ENCODE measurements around the gene PTPN11.

The PTPN11 gene

DNA sequence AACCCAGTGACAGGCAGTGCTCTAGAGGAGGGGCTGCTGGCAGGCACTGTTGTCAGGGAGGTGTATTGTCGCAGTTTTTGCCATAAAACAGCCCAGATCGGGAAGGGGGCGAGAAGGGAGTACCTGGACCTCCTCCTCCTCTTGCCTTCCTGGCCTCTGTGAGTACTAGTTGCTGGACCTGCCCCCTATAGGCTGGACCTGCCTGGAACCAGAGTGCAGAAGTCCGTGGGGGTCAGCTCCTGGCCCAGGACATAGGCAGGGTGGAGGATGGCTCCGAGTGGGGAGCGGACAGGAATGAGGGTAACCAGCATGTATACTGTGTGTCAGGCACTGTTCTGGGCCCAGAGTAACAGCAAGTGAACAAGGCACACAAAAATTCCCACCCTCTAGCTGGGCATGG lies 116.3 kb downstream of the PTPN11 start:
- H3K4me3 ChIP-seq (ENCODE audit: low read length), result no peak overlapping the region
- no peak for DNase-seq (ENCODE audit: low read depth)
- TF ChIP-seq, protein P1, sequence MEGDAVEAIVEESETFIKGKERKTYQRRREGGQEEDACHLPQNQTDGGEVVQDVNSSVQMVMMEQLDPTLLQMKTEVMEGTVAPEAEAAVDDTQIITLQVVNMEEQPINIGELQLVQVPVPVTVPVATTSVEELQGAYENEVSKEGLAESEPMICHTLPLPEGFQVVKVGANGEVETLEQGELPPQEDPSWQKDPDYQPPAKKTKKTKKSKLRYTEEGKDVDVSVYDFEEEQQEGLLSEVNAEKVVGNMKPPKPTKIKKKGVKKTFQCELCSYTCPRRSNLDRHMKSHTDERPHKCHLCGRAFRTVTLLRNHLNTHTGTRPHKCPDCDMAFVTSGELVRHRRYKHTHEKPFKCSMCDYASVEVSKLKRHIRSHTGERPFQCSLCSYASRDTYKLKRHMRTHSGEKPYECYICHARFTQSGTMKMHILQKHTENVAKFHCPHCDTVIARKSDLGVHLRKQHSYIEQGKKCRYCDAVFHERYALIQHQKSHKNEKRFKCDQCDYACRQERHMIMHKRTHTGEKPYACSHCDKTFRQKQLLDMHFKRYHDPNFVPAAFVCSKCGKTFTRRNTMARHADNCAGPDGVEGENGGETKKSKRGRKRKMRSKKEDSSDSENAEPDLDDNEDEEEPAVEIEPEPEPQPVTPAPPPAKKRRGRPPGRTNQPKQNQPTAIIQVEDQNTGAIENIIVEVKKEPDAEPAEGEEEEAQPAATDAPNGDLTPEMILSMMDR (conservative IDR thresholded peaks at IDR 0.05; ENCODE audit: low read length), result no peak

DNA sequence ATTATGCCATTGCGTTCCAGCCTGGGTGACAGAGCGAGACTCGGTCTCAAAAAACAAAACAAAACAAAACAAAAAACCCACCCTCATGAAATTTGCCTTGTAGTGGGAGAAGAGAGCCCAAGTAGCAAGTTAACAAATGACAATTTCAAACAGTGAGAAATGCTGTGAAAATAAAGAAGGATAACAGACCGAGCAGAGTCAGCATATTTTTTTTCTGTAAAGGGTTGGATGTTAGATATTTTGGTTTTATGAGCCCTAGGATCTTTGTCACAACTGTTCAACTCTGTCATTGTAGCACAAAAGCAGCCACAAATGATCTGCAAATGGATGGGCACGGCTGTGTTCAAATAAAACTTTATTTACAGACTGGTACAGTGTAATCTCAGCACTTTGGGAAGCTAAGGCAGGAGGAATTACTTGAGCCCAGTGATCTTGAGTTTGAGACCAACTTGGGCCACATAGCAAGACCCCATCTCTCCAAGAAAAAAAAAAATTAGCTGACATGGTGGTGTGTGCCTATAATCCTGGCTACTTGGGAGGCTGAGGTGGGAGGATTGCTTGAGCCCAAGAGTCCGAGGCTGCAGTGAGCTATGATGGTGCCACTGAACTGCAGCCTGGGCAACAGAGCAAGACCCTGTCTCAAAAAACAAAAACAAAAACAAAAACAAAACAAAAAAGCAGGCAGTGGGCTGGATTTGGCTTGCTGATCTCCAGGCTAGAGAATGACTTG lies 117.1 kb downstream of the PTPN11 start:
- no peak for DNase-seq (ENCODE audit: low read depth)
- H3K4me3 ChIP-seq (ENCODE audit: low read length), result no peak overlapping the region
- TF ChIP-seq, protein P1 (conservative IDR thresholded peaks at IDR 0.05; ENCODE audit: low read length), result no peak

DNA sequence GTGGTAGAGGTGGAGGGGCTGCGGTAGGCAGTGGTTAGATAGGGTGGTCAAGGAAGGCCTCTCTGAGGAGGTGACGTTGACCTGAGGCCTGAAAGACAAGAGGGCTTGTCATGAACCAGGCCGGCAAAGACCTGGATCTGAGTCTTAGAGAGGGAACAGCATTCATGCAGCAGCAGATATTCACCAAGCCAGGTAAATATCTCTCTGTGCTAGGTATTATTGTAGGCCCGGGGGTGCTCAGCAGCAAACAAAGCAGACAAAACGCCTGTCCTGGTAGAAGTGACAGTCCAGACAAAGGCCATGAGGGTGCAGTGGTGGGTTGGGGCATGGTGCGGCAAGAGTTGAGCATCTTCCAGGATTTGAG lies 117.6 kb downstream of the PTPN11 start:
- no peak overlapping the region for H3K4me3 ChIP-seq (ENCODE audit: low read length)
- DNase-seq (ENCODE audit: low read depth), result no peak
- TF ChIP-seq, protein P1 (conservative IDR thresholded peaks at IDR 0.05; ENCODE audit: low read length), result no peak

DNA sequence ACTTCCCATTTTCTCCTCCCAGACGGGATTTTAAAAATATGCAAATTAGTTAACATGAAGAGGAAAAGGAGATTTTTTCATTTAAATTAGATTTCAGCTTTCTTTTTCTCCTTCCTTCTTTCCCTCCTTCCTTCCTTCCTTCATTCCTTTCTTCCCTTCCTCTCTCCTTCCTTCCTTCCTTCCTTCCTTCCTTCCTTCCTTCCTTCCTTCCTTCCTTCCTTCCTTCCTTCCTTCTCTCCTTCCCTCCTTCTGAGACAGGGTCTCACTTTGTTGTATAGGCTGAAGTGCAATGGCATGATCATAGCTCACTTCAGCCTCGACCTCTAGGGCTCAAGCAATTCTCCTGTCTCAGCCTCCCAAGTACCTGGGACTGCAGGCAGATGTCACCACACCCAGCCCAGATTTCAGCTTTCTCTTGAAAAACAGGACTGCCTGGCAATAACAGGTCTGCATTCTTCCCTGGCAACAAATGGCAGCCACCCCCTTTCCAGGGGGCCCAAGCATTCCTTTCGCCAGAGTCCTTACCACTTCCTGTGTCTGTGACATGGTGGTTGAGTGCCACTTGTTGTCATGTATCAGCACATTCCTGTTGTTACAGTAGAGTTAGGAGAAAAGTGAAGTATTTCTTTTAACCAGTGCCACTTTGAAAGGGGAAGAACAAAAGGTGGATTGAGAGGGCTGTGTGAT lies 119.1 kb downstream of the PTPN11 start:
- peak; percentile 51 for DNase-seq (ENCODE audit: low read depth)
- TF ChIP-seq, protein P1 (conservative IDR thresholded peaks at IDR 0.05; ENCODE audit: low read length), result no peak
- no peak overlapping the region for H3K4me3 ChIP-seq (ENCODE audit: low read length)

DNA sequence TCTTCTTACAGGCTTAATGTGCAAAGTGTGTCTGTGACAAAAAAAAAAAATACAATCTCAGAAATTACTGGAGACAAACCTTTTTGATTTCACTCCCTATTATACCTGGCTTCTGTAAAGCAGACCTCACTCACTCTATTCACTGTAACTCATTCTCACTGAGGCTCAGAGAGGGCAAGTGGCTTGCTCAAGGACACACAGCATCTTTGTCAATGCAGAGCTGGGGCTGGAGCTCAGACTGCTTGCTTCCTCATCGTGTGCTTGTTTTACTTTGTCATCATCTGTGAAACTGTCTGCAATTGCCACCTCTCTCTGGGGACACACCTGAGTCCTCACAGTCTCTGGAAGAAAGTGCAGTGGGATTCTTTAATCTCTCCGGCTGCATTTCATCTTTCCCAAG lies 120.0 kb downstream of the PTPN11 start:
- TF ChIP-seq, protein P1 (conservative IDR thresholded peaks at IDR 0.05; ENCODE audit: low read length), result no peak
- DNase-seq (ENCODE audit: low read depth), result no peak

DNA sequence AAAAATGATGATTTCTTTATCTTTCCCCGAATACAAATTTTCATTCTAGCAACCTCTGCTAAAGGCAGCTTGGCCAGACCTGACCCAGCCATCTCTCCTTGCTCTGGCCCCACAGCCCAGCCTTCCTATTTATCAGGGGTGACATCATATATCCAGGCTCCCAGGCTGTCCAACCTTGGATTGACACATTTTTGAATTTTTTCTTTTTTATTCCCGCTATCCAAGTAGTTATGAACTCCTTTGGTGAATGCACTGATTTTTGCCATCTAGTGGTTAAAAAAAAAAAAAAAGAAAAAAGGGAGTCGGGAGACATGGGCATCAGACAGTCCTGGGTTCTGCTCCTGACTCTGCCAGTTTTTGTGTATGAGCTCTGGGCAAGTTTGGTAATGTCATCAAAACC lies 120.5 kb downstream of the PTPN11 start:
- DNase-seq (ENCODE audit: low read depth), result no peak
- TF ChIP-seq, protein P1 (conservative IDR thresholded peaks at IDR 0.05; ENCODE audit: low read length), result no peak

More for the DNA sequence above, 120.0 kb downstream of the PTPN11 start:
- H3K4me3 ChIP-seq (ENCODE audit: low read length), result no peak overlapping the region

DNA sequence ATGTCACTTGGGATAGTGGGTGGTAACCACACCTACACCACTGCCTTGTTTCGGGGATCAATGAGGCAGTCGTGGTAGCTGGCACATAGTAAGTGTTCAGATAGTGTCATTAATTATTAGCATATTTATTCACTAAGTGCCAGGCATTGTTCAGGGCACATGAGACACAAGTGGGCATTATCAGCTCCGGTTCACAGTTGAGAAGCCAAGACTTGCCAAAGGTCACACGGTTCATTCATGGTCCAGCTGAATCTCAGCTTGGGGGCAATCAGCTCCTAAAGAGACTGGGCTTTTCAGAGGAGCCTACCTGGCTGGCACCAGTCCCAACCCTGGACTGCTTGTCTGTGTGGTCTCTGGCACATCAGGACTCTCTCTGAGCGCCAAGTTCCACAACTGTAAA lies 121.3 kb downstream of the PTPN11 start:
- DNase-seq (ENCODE audit: low read depth), result no peak
- no peak overlapping the region for H3K4me3 ChIP-seq (ENCODE audit: low read length)
- TF ChIP-seq, protein P1 (conservative IDR thresholded peaks at IDR 0.05; ENCODE audit: low read length), result no peak

More for the DNA sequence above, 120.5 kb downstream of the PTPN11 start:
- no peak overlapping the region for H3K4me3 ChIP-seq (ENCODE audit: low read length)
